Testis (tissue), 3 donors: Measurements from ENCODE around the gene PLIN4. TPM values are rescaled to one million over a fixed set of nuclear protein-coding genes. Genes with fewer than 3 reads are reported as not detected.

Source experiments
- DNase-seq: peaks from one replicate; pipeline ENCODE4 v3.0.0-alpha.2; 2019
- H3K27ac ChIP-seq, 2 donors: fragments of 200-600 bp; sonication (generic); one replicate each; pipeline ENCODE4 v1.5.1; 2019
- H3K27me3 ChIP-seq: fragments of 200-600 bp; sonication (generic); one replicate; pipeline ENCODE4 v1.5.1; 2019
- H3K36me3 ChIP-seq: fragments of 200-600 bp; sonication (generic); one replicate; pipeline ENCODE4 v1.5.1; 2017; ENCODE audit warnings: low read depth; ENCODE audit errors: missing control alignments
- H3K4me1 ChIP-seq: fragments of 200-600 bp; sonication (generic); one replicate; pipeline ENCODE4 v1.5.1; 2019
- H3K4me3 ChIP-seq, 2 donors: fragments of 200-600 bp; sonication (generic); one replicate each; pipeline ENCODE4 v1.5.1; 2017 to 2019
- H3K9me3 ChIP-seq: fragments of 200-600 bp; sonication (generic); one replicate; pipeline ENCODE4 v1.5.1; 2017
- POLR2A ChIP-seq: fragments of 450-650 bp; IDR thresholded peaks from one replicate; pipeline ENCODE4 v1.6.1; 2017; ENCODE audit warnings: antibody characterized with exemption, mild to moderate bottlenecking, moderate library complexity
- WGBS, 2 donors: methylation state at CpG; one replicate each; pipeline ENCODE4 v1.1.5; 2018; 5-methylcytosine and 5-hydroxymethylcytosine counted together
- intact Hi-C: fragments of 100-400 bp; cut with DNase I; formaldehyde crosslinking; loops from one replicate; pipeline ENCODE4 v1.15.1; 2023; ENCODE audit warnings: low total_unique reads
- polyA plus RNA-seq: library from polyadenylated mRNA; stranded (reverse); fragments of 350-450 nt; fragmentation: Illumina TruSeq; extraction: RNeasy Lipid Tissue Mini Kit (QIAGEN cat#74804); gene quantifications from one replicate; pipeline ENCODE4 v1.2.3, GENCODE V29; 2014; ENCODE audit warnings: low read depth, low replicate concordance; ENCODE audit not compliant: insufficient read depth
- total RNA-seq, 2 donors: library from RNA; depleted of rRNA; stranded (reverse); fragments of >200 nt; gene quantifications; one replicate each; pipeline ENCODE4 v1.2.3, GENCODE V29; 2016
- TF ChIP-seq, protein P1 (sequence below), 3 experiments: fragments of 450-650 bp in 2 of 3; fragments of 200-600 bp in 1 of 3; sonication (generic) in 1 of 3; IDR thresholded peaks; one replicate each; pipeline ENCODE4 v1.5.1; 2016 to 2019; ENCODE audit warnings: antibody characterized with exemption in 3 of 3, mild to moderate bottlenecking in 2 of 3, moderate library complexity in 1 of 3

PLIN4 gene
- total and polyA plus RNA-seq, 3 donors from 2014 or later = 2.8 to 4.0 (median 3.7) TPM

DNA sequence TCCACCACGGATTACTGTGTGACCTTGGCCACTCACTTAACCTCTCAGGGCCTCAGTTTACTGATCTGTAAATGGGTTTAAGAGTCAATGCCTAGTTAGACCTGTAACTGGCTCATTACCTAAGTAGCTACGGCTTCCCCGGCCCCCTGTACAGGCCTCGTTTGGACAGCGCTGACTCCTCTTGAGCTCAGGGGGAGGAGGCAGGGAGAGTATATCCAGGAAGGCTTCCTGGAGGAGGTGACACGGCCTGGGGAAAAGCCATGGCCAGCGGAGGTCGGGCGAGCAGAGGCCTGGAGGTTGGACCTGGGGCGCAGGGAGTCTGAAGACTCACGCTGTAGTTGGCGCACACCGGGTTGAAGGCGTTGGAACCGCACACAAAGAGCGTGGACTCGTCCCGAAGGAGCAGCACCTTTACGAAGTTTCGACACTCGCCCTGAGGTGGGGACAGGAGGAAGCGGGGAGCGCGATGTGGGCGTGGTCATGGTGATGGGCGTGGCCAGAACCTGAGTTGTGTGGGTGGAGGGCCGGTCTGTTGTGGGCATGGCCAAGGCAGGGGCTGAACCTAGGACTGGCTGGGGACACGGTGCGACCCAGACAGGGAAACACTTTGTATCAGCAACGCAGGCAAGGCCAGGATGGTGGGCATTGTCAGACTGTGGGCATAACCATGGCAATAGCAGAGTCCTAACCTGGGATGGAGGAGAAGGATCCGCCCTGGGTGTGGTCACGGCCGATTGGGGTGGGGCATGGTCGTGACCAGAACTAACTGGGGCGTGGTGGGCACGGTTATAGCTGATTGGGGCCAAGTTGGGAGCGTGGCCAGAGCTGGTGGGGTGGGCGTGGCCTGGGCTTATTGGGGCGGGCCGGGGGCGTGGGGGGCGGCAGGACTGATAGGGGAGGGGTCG lies 37.6 kb upstream of the PLIN4 start:
- intact Hi-C loops = no loop called here
- Histone ChIP-seq H3K36me3 (no peaks in the 10 kb centered on the region), H3K4me3 (peak overlapping the region in 1 of 2 donors; percentile 23), H3K27me3 (no peaks in the 10 kb centered on the region), H3K4me1 (no peaks in the 10 kb centered on the region), H3K9me3 (no peaks in the 10 kb centered on the region), H3K27ac (no peak overlapping the region)
- DNase-seq = peak; percentile 40
- WGBS, 2 donors = 61 to 66% methylated on average over 37 to 43 of the region's 43 CpGs
- TF ChIP-seq, protein P1, sequence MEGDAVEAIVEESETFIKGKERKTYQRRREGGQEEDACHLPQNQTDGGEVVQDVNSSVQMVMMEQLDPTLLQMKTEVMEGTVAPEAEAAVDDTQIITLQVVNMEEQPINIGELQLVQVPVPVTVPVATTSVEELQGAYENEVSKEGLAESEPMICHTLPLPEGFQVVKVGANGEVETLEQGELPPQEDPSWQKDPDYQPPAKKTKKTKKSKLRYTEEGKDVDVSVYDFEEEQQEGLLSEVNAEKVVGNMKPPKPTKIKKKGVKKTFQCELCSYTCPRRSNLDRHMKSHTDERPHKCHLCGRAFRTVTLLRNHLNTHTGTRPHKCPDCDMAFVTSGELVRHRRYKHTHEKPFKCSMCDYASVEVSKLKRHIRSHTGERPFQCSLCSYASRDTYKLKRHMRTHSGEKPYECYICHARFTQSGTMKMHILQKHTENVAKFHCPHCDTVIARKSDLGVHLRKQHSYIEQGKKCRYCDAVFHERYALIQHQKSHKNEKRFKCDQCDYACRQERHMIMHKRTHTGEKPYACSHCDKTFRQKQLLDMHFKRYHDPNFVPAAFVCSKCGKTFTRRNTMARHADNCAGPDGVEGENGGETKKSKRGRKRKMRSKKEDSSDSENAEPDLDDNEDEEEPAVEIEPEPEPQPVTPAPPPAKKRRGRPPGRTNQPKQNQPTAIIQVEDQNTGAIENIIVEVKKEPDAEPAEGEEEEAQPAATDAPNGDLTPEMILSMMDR (IDR thresholded peaks at IDR 0.05) = no peak
- no peak for TF ChIP-seq POLR2A

DNA sequence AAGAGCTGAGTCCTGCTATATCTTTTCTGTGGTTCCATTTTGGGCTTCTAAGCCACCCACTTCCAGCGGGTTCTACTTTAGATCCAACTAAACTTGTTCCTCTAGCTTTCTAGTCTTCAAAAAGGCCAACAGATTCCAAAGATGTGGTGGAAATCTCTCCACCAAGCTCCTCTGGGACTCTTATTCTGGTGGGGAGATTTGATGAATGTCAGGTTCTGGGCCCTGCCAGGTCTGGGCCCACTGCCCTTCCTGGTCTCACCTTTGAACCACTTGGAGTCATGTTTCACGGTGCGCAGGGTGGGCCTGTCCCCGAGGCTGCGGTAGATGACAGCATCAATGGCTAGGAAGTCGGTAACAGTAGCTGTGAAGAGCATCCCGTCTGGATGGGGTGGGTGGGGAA lies 36.4 kb upstream of the PLIN4 start:
- TF ChIP-seq, protein P1 (IDR thresholded peaks at IDR 0.05) = no peak
- no peak for TF ChIP-seq POLR2A
- 77 to 83% methylated on average over 6 to 7 of the region's 7 CpGs for WGBS, 2 donors
- Histone ChIP-seq H3K27ac (no peak overlapping the region), H3K4me1 (no peaks in the 10 kb centered on the region), H3K27me3 (no peaks in the 10 kb centered on the region), H3K4me3 (no peak overlapping the region), H3K36me3 (no peaks in the 10 kb centered on the region), H3K9me3 (no peaks in the 10 kb centered on the region)
- no peak for DNase-seq
- intact Hi-C loops = no loop called here

DNA sequence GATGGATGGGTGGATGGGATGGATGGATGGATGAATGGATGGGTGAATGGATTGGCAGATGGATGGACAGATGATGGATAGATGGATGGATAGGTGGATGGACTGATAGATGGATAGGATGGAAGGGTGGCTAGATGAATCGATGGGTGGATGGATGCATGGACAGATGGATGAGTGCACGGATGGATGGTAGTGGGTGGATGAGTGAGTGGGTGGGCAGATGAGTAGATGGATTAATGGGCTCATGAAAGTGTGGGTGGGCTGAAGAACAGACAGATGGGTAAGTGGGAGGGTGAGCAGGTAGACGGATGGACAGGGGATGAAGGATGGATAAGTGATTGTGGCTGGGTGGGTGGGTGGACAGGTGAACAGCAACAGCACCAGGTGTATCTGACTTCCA lies 35.5 kb upstream of the PLIN4 start:
- Histone ChIP-seq H3K9me3 (no peaks in the 10 kb centered on the region), H3K4me3 (no peak overlapping the region), H3K4me1 (no peaks in the 10 kb centered on the region), H3K27me3 (no peaks in the 10 kb centered on the region), H3K27ac (no peak overlapping the region), H3K36me3 (no peaks in the 10 kb centered on the region)
- DNase-seq = no peak
- 80 to 83% methylated on average over 3 of the region's 3 CpGs for WGBS, 2 donors
- TF ChIP-seq, protein P1 (IDR thresholded peaks at IDR 0.05) = no peak
- no peak for TF ChIP-seq POLR2A
- intact Hi-C loops = no loop called here

DNA sequence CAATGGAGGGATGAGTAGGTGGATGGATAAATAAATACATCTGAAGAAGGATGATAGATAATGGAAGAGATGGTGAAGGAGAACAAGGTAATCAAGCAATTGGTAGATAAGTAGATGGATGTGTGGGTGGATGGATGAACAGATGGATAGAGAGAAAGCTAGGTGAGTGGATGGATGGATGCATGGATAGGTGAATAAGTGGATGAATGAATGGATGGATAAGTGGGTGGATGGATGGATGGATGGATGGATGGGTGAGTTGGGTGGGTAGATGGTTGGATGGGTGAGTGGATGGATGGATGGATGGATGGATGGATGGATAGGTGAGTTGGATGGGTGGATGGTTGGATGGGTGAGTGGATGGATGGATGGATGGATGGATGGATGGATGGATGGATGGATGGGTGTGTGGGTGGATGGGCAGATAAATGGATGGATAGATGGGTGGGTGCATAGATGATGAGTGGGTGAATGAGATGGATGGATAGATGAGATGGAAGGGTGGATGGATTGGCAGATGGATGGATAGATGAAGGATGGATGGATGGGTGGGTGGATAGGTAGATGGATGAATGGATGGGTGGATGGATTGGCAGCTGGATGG lies 34.9 kb upstream of the PLIN4 start:
- intact Hi-C loops = no loop called here
- Histone ChIP-seq H3K27ac (no peak overlapping the region), H3K36me3 (no peaks in the 10 kb centered on the region), H3K4me3 (no peak overlapping the region), H3K4me1 (no peaks in the 10 kb centered on the region), H3K27me3 (no peaks in the 10 kb centered on the region), H3K9me3 (no peaks in the 10 kb centered on the region)
- no peak for DNase-seq
- TF ChIP-seq, protein P1 (IDR thresholded peaks at IDR 0.05) = no peak
